Breast epithelium (tissue), 4 donors: ENCODE data around the gene RIMS1. TPM values are rescaled to one million over a fixed set of nuclear protein-coding genes. Genes with fewer than 3 reads are reported as not detected.
A peak's percentile ranks its signal among the peaks of the same experiment; 100 is the strongest.

ENCODE experiments used
- DNase-seq, 2 donors: peaks; one replicate each; pipeline ENCODE4 v3.0.0-alpha.2; 2019; ENCODE audit warnings: low spot score in 2 of 2
- H3K27ac ChIP-seq, 2 donors: fragments of 200-600 bp; sonication (generic) in 1 of 2; one replicate each; pipeline ENCODE4 v1.5.1; 2016 to 2019; ENCODE audit warnings: mild to moderate bottlenecking in 1 of 2
- H3K27me3 ChIP-seq, 2 donors: fragments of 200-600 bp; sonication (generic) in 1 of 2; one replicate each; pipeline versions ENCODE4 v1.5.1 to v1.6.0; 2017 to 2019; ENCODE audit warnings: control low read depth in 1 of 2, mild to moderate bottlenecking in 1 of 2
- H3K36me3 ChIP-seq: fragments of 200-600 bp; one replicate; pipeline ENCODE4 v1.5.1; 2019
- H3K4me1 ChIP-seq, 2 donors: fragments of 200-600 bp; sonication (generic); one replicate each; pipeline ENCODE4 v1.5.1; 2016 to 2019; ENCODE audit warnings: control low read depth in 1 of 2
- H3K4me3 ChIP-seq, 3 donors: fragments of 200-600 bp; sonication (generic); 1 replicate in 2 of 3; 2 replicates in 1 of 3; pipeline ENCODE4 v1.5.1; 2016 to 2019; ENCODE audit warnings: mild to moderate bottlenecking in 3 of 3, moderate library complexity in 2 of 3
- H3K9me3 ChIP-seq, 2 donors: fragments of 200-600 bp; sonication (generic) in 1 of 2; one replicate each; pipeline ENCODE4 v1.5.1; 2016 to 2019; ENCODE audit warnings: control low read depth in 1 of 2
- CTCF ChIP-seq, 3 donors: fragments of 450-650 bp; IDR thresholded peaks; one replicate each; pipeline ENCODE4 v1.5.1; 2016 to 2017; ENCODE audit warnings: antibody characterized with exemption in 3 of 3, mild to moderate bottlenecking in 3 of 3, moderate library complexity in 3 of 3
- POLR2A ChIP-seq: fragments of 450-650 bp; IDR thresholded peaks from one replicate; pipeline ENCODE4 v1.6.1; 2016; ENCODE audit warnings: antibody characterized with exemption, mild to moderate bottlenecking, moderate library complexity
- POLR2AphosphoS5 ChIP-seq, 3 donors: sonication (generic); formaldehyde crosslinking; IDR thresholded peaks; one replicate each; pipeline ENCODE4 v1.6.1; 2017; ENCODE audit warnings: antibody characterized with exemption in 3 of 3
- intact Hi-C: fragments of 100-400 bp; cut with DNase I; formaldehyde crosslinking; loops from one replicate; pipeline ENCODE4 v1.15.1; 2023; ENCODE audit warnings: low total_unique reads
- total RNA-seq, 3 donors: library from RNA; depleted of rRNA; stranded (reverse); fragments of >200 nt; gene quantifications; one replicate each; pipeline ENCODE4 v1.1.0, GENCODE V29; 2016

The RIMS1 gene
- total RNA-seq = 1 to 10 TPM; 1.3 to 4.0 (median 2.6) TPM

- H3K4me3 ChIP-seq = peak within 1 kb of the TSS; percentile 34 to 68 (median 46)
- intact Hi-C loops = no loop called here
These were observed at the start of gene RIMS1 for GRCh38 chr6:71886184-71887005. RIMS1 (plus strand) TSS chr6:71886550; CDS start chr6:71887024, 474 bp downstream.

GRCh38 chr6:71851214-71851613 is 35.1 kb upstream of the RIMS1 start:
- no peaks in the 10 kb centered on the region for H3K4me1 ChIP-seq
- no peak overlapping the region for H3K27ac ChIP-seq
- intact Hi-C loops = no loop called here
- H3K4me3 ChIP-seq = no peak overlapping the region
- no peaks in the 10 kb centered on the region for H3K9me3 ChIP-seq
- H3K36me3 ChIP-seq = no peaks in the 10 kb centered on the region
- no peaks in the 10 kb centered on the region for H3K27me3 ChIP-seq
- no peak for TF ChIP-seq CTCF (IDR thresholded peaks at IDR 0.05)
- no peak for TF ChIP-seq POLR2A
- TF ChIP-seq POLR2AphosphoS5 (IDR thresholded peaks at IDR 0.05) = no peak
- no peak for DNase-seq

More at GRCh38 chr6:71886184-71887005, at the start of gene RIMS1:
- DNase-seq = no peak
- no peaks in the 10 kb centered on the region for H3K36me3 ChIP-seq
- no peaks in the 10 kb centered on the region for H3K4me1 ChIP-seq
- H3K27me3 ChIP-seq = peaks cover 0 to 31% of the 10 kb centered on the region in 2 donors
- no peaks in the 10 kb centered on the region for H3K9me3 ChIP-seq
- H3K27ac ChIP-seq = no peak within 1 kb of the TSS
- TF ChIP-seq POLR2AphosphoS5 (IDR thresholded peaks at IDR 0.05) (no peak), CTCF (IDR thresholded peaks at IDR 0.05) (peak in 1 of 3 donors; percentile 19), POLR2A (no peak)

GRCh38 chr6:71852948-71853347 is 33.4 kb upstream of the RIMS1 start:
- no peak overlapping the region for H3K27ac ChIP-seq
- H3K4me3 ChIP-seq = no peak overlapping the region
- H3K27me3 ChIP-seq = no peaks in the 10 kb centered on the region
- H3K36me3 ChIP-seq = no peaks in the 10 kb centered on the region
- no peaks in the 10 kb centered on the region for H3K9me3 ChIP-seq
- DNase-seq = no peak
- no peak for TF ChIP-seq CTCF (IDR thresholded peaks at IDR 0.05)
- TF ChIP-seq POLR2A = no peak
- TF ChIP-seq POLR2AphosphoS5 (IDR thresholded peaks at IDR 0.05) = no peak
- intact Hi-C loops = no loop called here
- H3K4me1 ChIP-seq = no peaks in the 10 kb centered on the region

GRCh38 chr6:71855406-71855805 is 30.9 kb upstream of the RIMS1 start:
- Histone ChIP-seq H3K36me3 (no peaks in the 10 kb centered on the region), H3K27ac (no peak overlapping the region), H3K27me3 (no peaks in the 10 kb centered on the region), H3K4me1 (no peaks in the 10 kb centered on the region), H3K9me3 (no peaks in the 10 kb centered on the region), H3K4me3 (no peak overlapping the region)
- no peak for DNase-seq
- intact Hi-C loops = no loop called here
- TF ChIP-seq CTCF (IDR thresholded peaks at IDR 0.05) (no peak), POLR2A (no peak), POLR2AphosphoS5 (IDR thresholded peaks at IDR 0.05) (no peak)

GRCh38 chr6:71879016-71879415 is 7.3 kb upstream of the RIMS1 start:
- intact Hi-C loops = no loop called here
- Histone ChIP-seq H3K27me3 (no peaks in the 10 kb centered on the region), H3K36me3 (no peaks in the 10 kb centered on the region), H3K9me3 (no peaks in the 10 kb centered on the region), H3K27ac (no peak overlapping the region), H3K4me1 (no peaks in the 10 kb centered on the region), H3K4me3 (no peak overlapping the region)
- DNase-seq = no peak
- TF ChIP-seq POLR2AphosphoS5 (IDR thresholded peaks at IDR 0.05) (no peak), POLR2A (no peak), CTCF (IDR thresholded peaks at IDR 0.05) (no peak)
